Measurements from ENCODE around the gene SNX25.

GRCh38 chr4:185298728-185299430 lies 89.5 kb downstream of the SNX25 start:
- TF ChIP-seq POLR2A (IDR thresholded peaks at IDR 0.05) (no peak), POLR2AphosphoS5 (IDR thresholded peaks at IDR 0.05) (no peak), CTCF (IDR thresholded peaks at IDR 0.05 in 8 of 11, conservative IDR thresholded peaks at IDR 0.05 in 3 of 11) (no peak)
